GM12864 (cell line): Measurements from ENCODE around the gene KCNB1.
A peak's percentile ranks its signal among the peaks of the same experiment; 100 is the strongest.

Experiments
- DNase-seq: peaks from one replicate; pipeline ENCODE4 v3.0.0-alpha.2; 2011; ENCODE audit warnings: low read depth
- H3K4me3 ChIP-seq: 2 replicates; pipeline ENCODE4 v1.5.1; 2011; ENCODE audit warnings: mild to moderate bottlenecking, low read depth, low read length, control low read depth
- CTCF ChIP-seq: IDR thresholded peaks from 2 replicates; pipeline ENCODE4 v1.5.1; 2011; ENCODE audit warnings: low read depth, mild to moderate bottlenecking, moderate library complexity, low read length, control low read depth, inconsistent platforms; ENCODE audit errors: missing control alignments

Gene KCNB1

GRCh38 chr20:49323622-49324238, 158.7 kb downstream of the KCNB1 start:
- TF ChIP-seq CTCF: peak; percentile 39
- no peak overlapping the region for H3K4me3 ChIP-seq
- no peak for DNase-seq

DNA sequence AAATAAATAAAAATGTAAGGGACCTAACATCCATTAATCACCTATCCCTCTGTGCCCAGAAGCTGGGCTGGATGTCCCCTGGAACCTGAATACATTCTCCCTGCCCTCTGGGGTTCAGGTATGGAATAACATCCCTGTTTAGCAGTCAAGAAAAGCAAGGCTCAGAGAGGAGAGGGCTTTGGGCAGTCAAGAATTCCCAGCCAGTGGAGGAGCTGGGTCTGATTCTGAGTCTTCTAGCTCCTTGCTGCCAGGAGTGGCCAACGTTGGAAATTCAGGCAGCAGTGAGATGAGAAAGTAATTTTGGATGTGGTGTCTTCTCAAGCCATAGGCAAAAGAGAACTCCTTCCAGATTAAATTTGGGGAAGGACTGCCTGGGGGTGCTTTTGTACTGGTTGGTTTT, 162.0 kb downstream of the KCNB1 start:
- no peak overlapping the region for H3K4me3 ChIP-seq
- TF ChIP-seq CTCF: peak; percentile 6
- no peak for DNase-seq

DNA sequence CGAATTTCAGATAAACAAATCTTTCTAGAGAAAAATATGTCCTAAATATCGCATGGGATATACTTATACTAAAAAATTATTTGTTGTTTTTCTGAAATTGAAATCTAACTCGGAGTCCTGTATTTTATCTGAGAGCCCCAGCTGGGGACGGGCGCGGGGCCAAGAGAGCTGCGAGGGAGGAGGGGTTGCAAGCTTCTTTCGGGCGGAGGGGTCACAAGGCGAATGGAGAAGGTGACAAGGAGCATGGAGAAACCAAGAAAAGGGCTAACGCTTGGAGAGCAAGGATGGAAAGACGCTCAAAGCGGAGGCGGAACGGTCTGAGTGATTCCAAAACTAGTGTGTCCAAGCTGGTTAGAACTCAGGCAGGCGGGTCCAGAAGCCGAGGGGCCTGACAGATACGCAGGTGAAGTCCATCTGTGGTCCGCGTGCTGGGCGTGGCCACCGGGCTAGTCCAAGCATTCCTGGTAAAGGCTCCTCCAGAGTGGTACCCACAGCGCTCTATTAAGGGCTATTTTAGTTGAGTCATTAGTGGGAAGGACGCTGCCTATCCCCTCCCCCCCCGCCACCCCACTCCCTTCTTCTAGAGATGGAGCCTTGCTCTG, 163.2 kb downstream of the KCNB1 start:
- H3K4me3 ChIP-seq: no peak overlapping the region
- no peak for DNase-seq

DNA sequence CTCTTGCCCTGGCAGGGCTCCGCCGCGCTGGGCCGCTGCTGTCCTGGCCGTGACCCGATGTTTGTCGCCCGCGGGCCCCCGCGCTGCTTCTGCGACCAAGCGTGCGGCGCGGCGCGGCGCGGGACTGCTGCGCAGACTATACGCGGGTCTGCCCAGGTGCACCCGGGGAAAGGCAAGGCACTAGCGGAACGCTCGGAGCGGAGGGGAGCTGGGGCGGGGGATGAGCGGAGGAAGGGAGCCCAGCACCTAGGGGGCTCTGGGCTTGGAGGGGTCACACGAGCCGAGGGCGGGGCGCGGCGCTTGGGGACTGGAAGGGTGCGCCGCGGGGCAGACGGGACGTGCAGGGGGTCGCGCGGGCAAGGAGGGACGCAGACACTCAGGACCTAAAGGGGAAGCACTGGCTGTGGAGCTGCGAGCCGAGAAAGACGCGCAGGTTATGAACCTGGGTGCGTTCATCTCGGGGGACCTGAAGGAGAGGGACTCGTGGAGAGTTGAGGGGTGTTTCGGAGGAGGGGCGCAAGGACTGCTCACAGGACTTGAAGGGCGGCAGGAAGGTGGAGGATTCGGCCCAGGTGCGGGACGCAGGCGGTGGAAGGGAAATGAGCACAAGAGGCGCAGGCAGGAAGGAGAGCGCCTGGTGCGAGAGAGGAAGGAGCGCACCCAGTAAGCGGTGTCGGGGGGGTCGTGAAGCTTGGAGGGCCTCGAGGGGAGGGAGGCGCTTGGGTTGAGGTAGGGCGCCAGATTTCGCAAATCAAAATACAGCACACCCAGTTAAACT, 163.8 kb downstream of the KCNB1 start:
- TF ChIP-seq CTCF: no peak
- no peak for DNase-seq
- no peak overlapping the region; the same call in 1 of the 2 replicates for H3K4me3 ChIP-seq

More for the DNA sequence above, 163.2 kb downstream of the KCNB1 start:
- no peak for TF ChIP-seq CTCF

DNA sequence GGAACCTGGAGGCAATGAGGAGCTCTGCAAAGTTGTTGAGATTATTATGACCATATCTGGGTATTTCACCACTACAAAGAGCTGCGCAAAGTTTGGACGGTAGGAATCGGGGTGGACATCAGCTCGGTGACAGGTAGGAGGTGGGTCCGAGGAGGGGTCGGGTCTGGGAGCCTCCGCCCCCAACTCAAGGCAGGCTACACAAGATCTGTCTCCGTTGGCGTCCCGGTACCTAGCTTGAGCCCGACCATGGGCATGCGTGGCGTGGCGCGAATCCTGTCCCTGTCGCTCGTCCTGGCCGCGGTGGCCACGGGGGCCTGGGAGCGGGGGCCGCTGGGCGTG, 164.4 kb downstream of the KCNB1 start:
- no peak overlapping the region for H3K4me3 ChIP-seq
- DNase-seq: no peak
- TF ChIP-seq CTCF: no peak

- TF ChIP-seq CTCF: no peak
- DNase-seq: no peak
Measured at GRCh38 chr20:49316704-49317103, 165.8 kb downstream of the KCNB1 start.

More at GRCh38 chr20:49316704-49317103, 165.8 kb downstream of the KCNB1 start:
- H3K4me3 ChIP-seq: no peak overlapping the region
